Endometrial microvascular endothelial cells (primary cell): ENCODE results near the gene DLG5. TPM values are rescaled to one million over a fixed set of nuclear protein-coding genes. Genes with fewer than 3 reads are reported as not detected.
"Not testable (repeated sequence)": the region's sequence is repeated elsewhere in the genome, so short reads cannot be mapped to it uniquely, and the experiment has no call there.

Experiments used
- in situ Hi-C: cut with HindIII; loops from 2 replicates; pipeline ENCODE4 v1.10.0; 2017; ENCODE audit warnings: low sequenced_read_pairs, low pct_unique_long_range_greater_than_20kb; ENCODE audit errors: inconsistent ontology term
- total RNA-seq: library from RNA; depleted of rRNA; stranded (reverse); fragments of >200 nt; gene quantifications from one replicate; pipeline ENCODE4 v1.2.3, GENCODE V29; 2015; ENCODE audit errors: inconsistent ontology term

The DLG5 gene
- total RNA-seq, 1 donor from 2014 or later, result 5.1 TPM

GRCh38 chr10:77771851-77772250 lies 154.7 kb downstream of the DLG5 start:
- in situ Hi-C loops, result no loop called here

- in situ Hi-C loops, result no loop called here
Measured at GRCh38 chr10:77771450-77771849, 155.1 kb downstream of the DLG5 start.

GRCh38 chr10:77770868-77771175 lies 155.7 kb downstream of the DLG5 start:
- in situ Hi-C loops, result no loop called here

- in situ Hi-C loops, result no loop called here
Measured at GRCh38 chr10:77770081-77770867, 156.3 kb downstream of the DLG5 start.

GRCh38 chr10:77768039-77768438 lies 158.5 kb downstream of the DLG5 start:
- in situ Hi-C loops, result no loop called here

GRCh38 chr10:77763453-77764430 lies 162.8 kb downstream of the DLG5 start:
- in situ Hi-C loops, result no loop called here

- in situ Hi-C loops, result not testable (repeated sequence)
Measured at GRCh38 chr10:77758406-77758805, 168.1 kb downstream of the DLG5 start.

- in situ Hi-C loops, result no loop called here
Measured at GRCh38 chr10:77756319-77757232, 170.0 kb downstream of the DLG5 start.

GRCh38 chr10:77746047-77746707 lies 180.4 kb downstream of the DLG5 start:
- in situ Hi-C loops, result no loop called here

- in situ Hi-C loops, result no loop called here
Measured at GRCh38 chr10:77744245-77744644, 182.3 kb downstream of the DLG5 start.

GRCh38 chr10:77742172-77742571 lies 184.4 kb downstream of the DLG5 start:
- in situ Hi-C loops, result no loop called here

- in situ Hi-C loops, result no loop called here
Measured at GRCh38 chr10:77741746-77742145, 184.8 kb downstream of the DLG5 start.

Other genes starting within 250 kb of the DLG5 start
- 18.8 TPM for gene POLR3A, start 102.8 kb upstream of the DLG5 start, total RNA-seq
- gene RPS24, start 107.1 kb upstream of the DLG5 start, total RNA-seq, result 1,858 TPM